Neural cell (in vitro differentiated cells): ENCODE results near the gene PARVA. TPM values are rescaled to one million over a fixed set of nuclear protein-coding genes. Genes with fewer than 3 reads are reported as not detected.

Experiments
- H2AFZ ChIP-seq: fragments of 200-600, 300-800 bp; sonication (generic), shearing (Covaris generic); 2 replicates; pipeline ENCODE4 v1.6.0; 2014; ENCODE audit warnings: low read depth, mild to moderate bottlenecking, antibody characterized with exemption, low read length, moderate library complexity
- H3F3A ChIP-seq: fragments of 200-600 bp; shearing (Covaris generic); 2 replicates; pipeline ENCODE4 v1.6.1; 2016; ENCODE audit warnings: mild to moderate bottlenecking, moderate library complexity, mixed read lengths, antibody characterized with exemption, low read length; ENCODE audit not compliant: insufficient read depth, poor library complexity, severe bottlenecking
- H3K27ac ChIP-seq: fragments of 200-600, 300-800 bp; sonication (generic), shearing (Covaris generic); 2 replicates; pipeline ENCODE4 v1.5.1; 2014; ENCODE audit warnings: mild to moderate bottlenecking, low read length, moderate library complexity
- H3K27me3 ChIP-seq: fragments of 300-800, 200-600 bp; sonication (generic), shearing (Covaris generic); 2 replicates; pipeline ENCODE4 v1.6.0; 2014; ENCODE audit warnings: mild to moderate bottlenecking, low read depth, low read length, moderate library complexity; ENCODE audit not compliant: insufficient read depth
- H3K36me3 ChIP-seq: fragments of 300-800, 200-600 bp; sonication (generic), shearing (Covaris generic); 2 replicates; pipeline ENCODE4 v1.5.1; 2014; ENCODE audit warnings: mild to moderate bottlenecking, antibody characterized with exemption, low read length, moderate library complexity; ENCODE audit not compliant: insufficient read depth
- H3K4me2 ChIP-seq: fragments of 300-800, 200-600 bp; sonication (generic), shearing (Covaris generic); 2 replicates; pipeline ENCODE4 v1.6.0; 2014; ENCODE audit warnings: mild to moderate bottlenecking, low read length
- H3K4me3 ChIP-seq: fragments of 300-800, 200-600 bp; sonication (generic), shearing (Covaris generic); 2 replicates; pipeline ENCODE4 v1.5.1; 2014; ENCODE audit warnings: mild to moderate bottlenecking, low read length, moderate library complexity
- H3K79me2 ChIP-seq: fragments of 200-600 bp; shearing (Covaris generic); replicated peaks from 2 replicates; pipeline ENCODE4 v1.6.0; 2014; ENCODE audit warnings: mild to moderate bottlenecking, low read length, moderate library complexity; ENCODE audit not compliant: insufficient read depth
- H3K9ac ChIP-seq: fragments of 300-800, 200-600 bp; sonication (generic), shearing (Covaris generic); 2 replicates; pipeline ENCODE4 v1.6.1; 2016; ENCODE audit warnings: mild to moderate bottlenecking, low read length, mixed read lengths
- H3K9me2 ChIP-seq: fragments of 200-600 bp; shearing (Covaris generic); 2 replicates; pipeline ENCODE4 v1.6.1; 2016; ENCODE audit warnings: mild to moderate bottlenecking, low read length, mixed read lengths; ENCODE audit not compliant: insufficient read depth
- H3K9me3 ChIP-seq: fragments of 200-600, 300-800 bp; sonication (generic), shearing (Covaris generic); 2 replicates; pipeline ENCODE4 v1.6.1; 2016; ENCODE audit warnings: mild to moderate bottlenecking, mixed run types, low read length, moderate library complexity, mixed read lengths
- H4K20me1 ChIP-seq: fragments of 200-600 bp; shearing (Covaris generic); 2 replicates; pipeline ENCODE4 v1.6.1; 2016; ENCODE audit warnings: mild to moderate bottlenecking, mixed run types; ENCODE audit not compliant: insufficient read depth
- CTCF ChIP-seq: fragments of 450-650 bp; IDR thresholded peaks from 2 replicates; pipeline ENCODE4 v1.5.1; 2014; ENCODE audit warnings: antibody characterized with exemption, mild to moderate bottlenecking, moderate library complexity; ENCODE audit not compliant: poor library complexity, severe bottlenecking
- EP300 ChIP-seq: fragments of 450-650 bp; conservative IDR thresholded peaks from 2 replicates; pipeline ENCODE4 v1.6.1; 2014; ENCODE audit warnings: antibody characterized with exemption, mild to moderate bottlenecking, moderate library complexity; ENCODE audit not compliant: poor library complexity, severe bottlenecking
- EZH2 ChIP-seq: fragments of 200-600, 300-800 bp; shearing (Covaris generic), sonication (generic); IDR thresholded peaks from 2 replicates; pipeline ENCODE4 v1.6.1; 2014; ENCODE audit warnings: antibody characterized with exemption, low read length, borderline replicate concordance, mild to moderate bottlenecking; ENCODE audit not compliant: insufficient read depth, poor library complexity, severe bottlenecking
- MXI1 ChIP-seq: fragments of 450-650 bp; conservative IDR thresholded peaks from 2 replicates; pipeline ENCODE4 v1.6.1; 2014; ENCODE audit warnings: antibody characterized with exemption, mild to moderate bottlenecking; ENCODE audit not compliant: poor library complexity, severe bottlenecking
- POLR2AphosphoS5 ChIP-seq: IDR thresholded peaks from 2 replicates; pipeline ENCODE4 v1.6.1; 2012
- RAD21 ChIP-seq: fragments of 450-650 bp; conservative IDR thresholded peaks from 2 replicates; pipeline ENCODE4 v1.6.1; 2014; ENCODE audit warnings: antibody characterized with exemption, mild to moderate bottlenecking, moderate library complexity
- REST ChIP-seq: IDR thresholded peaks from 2 replicates; pipeline ENCODE4 v1.6.1; 2012; ENCODE audit warnings: borderline replicate concordance
- SMC3 ChIP-seq: fragments of 450-650 bp; conservative IDR thresholded peaks from 2 replicates; pipeline ENCODE4 v1.6.1; 2014; ENCODE audit warnings: antibody characterized with exemption, mild to moderate bottlenecking, moderate library complexity; ENCODE audit not compliant: poor library complexity
- TAF1 ChIP-seq: IDR thresholded peaks from 2 replicates; pipeline ENCODE4 v1.6.1; 2012; ENCODE audit warnings: low read depth
- polyA plus RNA-seq: library from polyadenylated mRNA; depleted of rRNA; stranded (reverse); fragments of >200 nt; gene quantifications from 2 replicates; pipeline ENCODE4 v1.2.3, GENCODE V29; 2014

The PARVA gene
- polyA plus RNA-seq, 1 donor from 2014 or later, result 0.94 TPM

DNA sequence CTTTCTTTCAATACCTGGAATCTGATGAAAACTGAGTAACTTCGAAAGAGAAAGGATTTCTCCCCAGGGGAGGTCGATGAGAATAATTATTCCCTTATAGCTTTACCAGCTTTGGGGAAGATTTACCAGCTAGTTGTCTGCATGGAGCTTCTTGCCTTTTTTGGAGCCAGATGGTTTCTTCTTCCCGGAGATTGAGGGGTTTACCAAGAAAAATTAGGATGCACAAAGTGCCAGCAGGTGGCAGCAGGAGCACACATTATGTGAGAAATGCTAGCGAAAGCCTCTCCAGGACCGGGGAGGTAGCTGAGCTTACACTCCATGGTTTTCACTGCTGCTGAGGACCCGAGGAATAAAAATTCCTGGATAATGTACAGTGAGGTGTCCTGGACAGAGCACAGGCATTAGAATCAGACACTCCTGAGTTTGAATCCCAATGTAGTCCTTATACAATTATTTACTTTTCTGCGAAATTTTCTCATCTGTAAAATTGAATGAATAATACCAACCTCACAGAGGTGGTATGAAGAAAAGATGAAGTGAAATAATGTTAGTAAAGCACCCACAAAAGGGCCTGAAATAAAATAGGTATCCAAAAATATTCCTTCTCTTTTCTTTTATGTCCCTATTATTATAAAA lies 46.0 kb upstream of the PARVA start:
- no peak overlapping the region for H3K4me3 ChIP-seq
- no peaks in the 10 kb centered on the region for H3F3A ChIP-seq
- no peaks in the 10 kb centered on the region for H4K20me1 ChIP-seq
- no peaks in the 10 kb centered on the region for H3K9me3 ChIP-seq
- no peaks in the 10 kb centered on the region for H3K9me2 ChIP-seq
- H3K27ac ChIP-seq, result no peak overlapping the region
- H3K36me3 ChIP-seq, result no peaks in the 10 kb centered on the region
- H3K27me3 ChIP-seq, result no peaks in the 10 kb centered on the region
- no peaks in the 10 kb centered on the region for H3K79me2 ChIP-seq
- TF ChIP-seq EP300, result no peak
- TF ChIP-seq MXI1, result no peak
- peak; percentile 97 for TF ChIP-seq RAD21
- no peak for TF ChIP-seq EZH2
- peak; percentile 92 for TF ChIP-seq CTCF
- TF ChIP-seq SMC3, result peak; percentile 98
- no peak overlapping the region for H3K4me2 ChIP-seq
- no peak overlapping the region for H2AFZ ChIP-seq
- no peak overlapping the region for H3K9ac ChIP-seq

- Histone ChIP-seq H3K9me3 (no peaks in the 10 kb centered on the region), H2AFZ (no peak overlapping the region), H3K36me3 (no peaks in the 10 kb centered on the region), H3F3A (no peaks in the 10 kb centered on the region), H3K9ac (no peak overlapping the region), H3K27ac (no peak overlapping the region), H3K79me2 (no peaks in the 10 kb centered on the region), H3K4me3 (no peak overlapping the region), H3K4me2 (no peak overlapping the region), H3K9me2 (no peaks in the 10 kb centered on the region), H4K20me1 (no peaks in the 10 kb centered on the region), H3K27me3 (no peaks in the 10 kb centered on the region)
- TF ChIP-seq REST (no peak), POLR2AphosphoS5 (no peak), CTCF (no peak), RAD21 (no peak), TAF1 (no peak), SMC3 (no peak), MXI1 (no peak), EP300 (no peak), EZH2 (no peak)
Observed at GRCh38 chr11:12343526-12343925, 33.8 kb upstream of the PARVA start.
